LNCaP clone FGC (cell line): Measurements from ENCODE around the gene FBXL7.
A peak's percentile ranks its signal among the peaks of the same experiment; 100 is the strongest.

Experiments
- DNase-seq: peaks from one replicate; pipeline ENCODE4 v3.0.0-alpha.2; 2011; ENCODE audit warnings: low read depth
- H3K4me3 ChIP-seq: 2 replicates; pipeline ENCODE4 v1.5.1; 2011; ENCODE audit warnings: mild to moderate bottlenecking, low read depth, low read length, control low read depth
- CTCF ChIP-seq: IDR thresholded peaks from 2 replicates; pipeline ENCODE4 v1.5.1; 2012; ENCODE audit warnings: mild to moderate bottlenecking; ENCODE audit not compliant: control insufficient read depth, insufficient read depth; ENCODE audit errors: extremely low read depth

Gene FBXL7

GRCh38 chr5:15757619-15758018 is 257.6 kb downstream of the FBXL7 start:
- no peak for TF ChIP-seq CTCF
- H3K4me3 ChIP-seq = no peak overlapping the region
- DNase-seq = peak; percentile 75

GRCh38 chr5:15762668-15763067 is 262.7 kb downstream of the FBXL7 start:
- DNase-seq = no peak
- TF ChIP-seq CTCF = no peak
- H3K4me3 ChIP-seq = no peak overlapping the region

- DNase-seq = no peak
- no peak overlapping the region for H3K4me3 ChIP-seq
- no peak for TF ChIP-seq CTCF
These were observed 263.8 kb downstream of the FBXL7 start for GRCh38 chr5:15763754-15764153.

GRCh38 chr5:15768936-15769335 is 269.0 kb downstream of the FBXL7 start:
- DNase-seq = no peak
- H3K4me3 ChIP-seq = no peak overlapping the region
- no peak for TF ChIP-seq CTCF

- TF ChIP-seq CTCF = no peak
- DNase-seq = no peak
- H3K4me3 ChIP-seq = no peak overlapping the region
These were observed 272.2 kb downstream of the FBXL7 start for GRCh38 chr5:15772131-15772530.

- no peak for TF ChIP-seq CTCF
- DNase-seq = no peak
- no peak overlapping the region for H3K4me3 ChIP-seq
These were observed 274.7 kb downstream of the FBXL7 start for GRCh38 chr5:15774632-15775031.

GRCh38 chr5:15776346-15776745 is 276.4 kb downstream of the FBXL7 start:
- H3K4me3 ChIP-seq = no peak overlapping the region
- TF ChIP-seq CTCF = no peak
- DNase-seq = no peak
